GM19452 (cell line): Measurements from ENCODE around the gene OTUD7B.
"Not testable (repeated sequence)": the region's sequence is repeated elsewhere in the genome, so short reads cannot be mapped to it uniquely, and the experiment has no call there.

Experiments used
- ATAC-seq: cut with Tn5 transposase; IDR thresholded peaks from one replicate; pipeline ENCODE4 v1.9.1; 2021; ENCODE audit not compliant: unreplicated experiment

Gene OTUD7B

GRCh38 chr1:149957548-149957947, 53.0 kb downstream of the OTUD7B start:
- ATAC-seq: not testable (repeated sequence)

- ATAC-seq: no peak
Observed at GRCh38 chr1:149949911-149950310, 60.6 kb downstream of the OTUD7B start.

- ATAC-seq: no peak
Observed at GRCh38 chr1:149945206-149945605, 65.3 kb downstream of the OTUD7B start.

- no peak for ATAC-seq
Observed at GRCh38 chr1:149942885-149943284, 67.6 kb downstream of the OTUD7B start.

- ATAC-seq: no peak
Observed at GRCh38 chr1:149942207-149942606, 68.3 kb downstream of the OTUD7B start.

- no peak for ATAC-seq
Observed at GRCh38 chr1:149940427-149940826, 70.1 kb downstream of the OTUD7B start.

- not testable (repeated sequence) for ATAC-seq
Observed at GRCh38 chr1:149938668-149939003, 71.9 kb downstream of the OTUD7B start.

GRCh38 chr1:149937759-149938158, 72.8 kb downstream of the OTUD7B start:
- no peak for ATAC-seq

DNA sequence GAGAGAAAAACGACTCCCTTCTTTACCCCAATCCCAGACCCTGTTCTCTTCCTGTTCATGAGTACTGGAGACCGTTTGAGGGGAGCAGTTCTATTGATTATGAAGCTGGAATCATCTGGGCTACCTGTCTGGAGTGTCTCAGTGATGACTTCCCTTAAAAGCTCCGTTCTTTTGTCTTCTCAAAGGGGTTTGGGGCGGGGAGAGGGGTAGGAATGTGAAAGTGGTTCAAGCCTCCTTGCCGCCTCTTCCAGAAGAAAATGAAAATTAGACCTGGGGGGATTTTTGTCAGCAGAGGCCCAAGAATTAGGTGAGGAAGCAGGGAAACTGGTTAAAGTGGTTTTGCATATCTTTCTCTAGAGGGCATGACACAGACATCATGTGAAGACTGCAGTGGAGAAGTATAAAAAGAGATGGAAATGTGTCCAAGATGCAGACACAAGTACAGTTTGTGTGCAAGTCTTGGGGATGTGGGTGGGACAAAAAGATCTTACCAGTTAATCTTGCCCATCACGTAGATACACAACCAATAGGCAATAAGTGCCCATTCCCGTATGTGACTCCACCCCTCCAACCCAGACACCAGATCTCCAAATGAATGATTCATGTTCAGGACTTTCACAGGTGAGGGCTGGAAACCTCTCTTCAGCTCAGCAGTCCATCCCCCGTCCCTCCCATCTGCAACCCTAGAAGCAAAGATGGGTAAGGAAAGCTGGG, 73.4 kb downstream of the OTUD7B start:
- no peak for ATAC-seq

DNA sequence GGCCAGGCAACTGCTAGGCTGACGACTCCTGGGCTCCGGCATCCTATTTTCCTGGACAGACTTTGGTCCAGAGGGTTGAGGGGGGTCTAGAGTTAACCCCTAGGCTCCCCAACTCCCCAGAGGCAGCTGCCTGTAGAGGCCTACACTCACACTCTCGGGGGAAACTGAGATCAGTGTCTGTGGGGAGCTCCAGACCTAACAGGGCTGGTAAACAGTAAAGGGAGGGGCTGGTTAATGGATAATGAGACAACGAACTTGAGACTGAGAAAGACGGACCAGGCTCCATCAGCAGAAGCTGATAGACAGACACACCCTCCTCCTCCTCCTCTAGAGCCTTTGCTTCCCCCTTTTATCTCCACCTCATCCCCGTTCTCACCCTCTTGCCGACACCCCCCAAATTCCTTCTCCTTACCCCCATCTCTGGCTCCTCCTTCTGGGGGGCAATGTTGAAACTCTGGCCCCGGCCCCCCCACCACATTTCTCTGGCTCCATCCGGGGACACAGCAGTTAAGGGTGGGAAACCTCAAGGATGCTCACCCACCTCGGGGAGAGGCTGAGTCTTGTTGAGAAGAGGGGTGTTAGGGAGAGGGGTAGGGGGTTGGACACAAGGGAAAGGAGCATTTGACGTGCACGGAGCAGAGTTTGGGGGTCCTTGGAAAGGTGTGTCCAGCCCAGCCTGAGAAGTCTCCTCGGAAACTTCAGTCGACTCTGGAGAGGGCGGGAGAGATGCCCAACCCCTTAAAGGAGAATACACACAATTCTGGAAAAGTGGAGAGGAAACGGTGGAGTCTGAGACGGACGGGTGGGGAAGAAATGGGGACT, 74.1 kb downstream of the OTUD7B start, which contains the start of gene MTMR11:
TSS of gene MTMR11 (minus strand) at position 710 of the 822 bp plus-strand sequence. CDS start at position 478, 232 bp downstream.
- no peak for ATAC-seq

GRCh38 chr1:149934356-149934755, 76.2 kb downstream of the OTUD7B start:
- no peak for ATAC-seq

GRCh38 chr1:149933208-149933607, 77.3 kb downstream of the OTUD7B start:
- ATAC-seq: no peak

DNA sequence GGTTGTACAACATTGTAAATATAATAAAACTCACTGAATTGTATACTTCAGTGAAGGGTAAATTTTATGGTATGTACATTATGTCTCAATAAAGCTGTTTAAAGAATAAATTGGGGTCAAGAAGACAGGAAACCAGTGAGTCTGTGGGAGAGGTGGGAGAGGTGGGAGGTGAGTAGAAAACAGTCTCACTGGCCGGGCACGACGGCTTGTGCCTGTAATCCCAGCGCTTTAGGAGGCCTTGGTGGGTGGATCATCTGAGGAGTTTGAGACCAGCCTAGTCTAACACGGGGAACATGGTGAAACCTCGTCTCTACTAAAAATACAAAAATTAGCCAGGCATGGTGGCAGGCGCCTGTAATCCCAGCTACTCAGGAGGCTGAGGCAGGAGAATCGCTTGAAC, 78.1 kb downstream of the OTUD7B start:
- ATAC-seq: no peak

DNA sequence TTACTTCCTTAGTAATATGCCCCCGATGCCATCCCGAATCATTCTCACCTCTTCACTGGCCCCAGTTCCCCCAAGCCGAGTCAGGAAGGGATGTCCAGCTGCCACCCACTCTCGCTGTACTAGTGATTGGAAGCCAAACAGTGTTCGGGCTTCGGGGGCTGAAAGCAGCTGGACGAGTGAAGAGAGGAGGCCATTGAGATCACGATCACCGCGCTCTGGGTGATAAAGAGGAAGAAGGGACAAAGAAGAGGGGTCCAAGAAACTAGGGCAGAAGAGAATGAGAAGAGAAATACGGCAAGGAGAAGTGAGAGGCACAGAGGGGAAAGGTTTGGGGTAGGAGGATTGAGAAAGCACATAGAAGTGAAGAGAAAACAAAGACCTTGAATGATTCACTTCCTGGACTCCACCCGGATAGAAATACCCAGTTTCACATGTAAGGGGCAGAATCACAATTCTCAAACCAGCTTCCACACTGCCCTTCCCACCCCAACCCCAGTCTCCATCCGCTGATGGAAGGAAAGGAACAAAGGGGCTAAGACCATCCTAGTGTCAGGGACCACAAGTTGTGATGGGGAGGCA, 79.2 kb downstream of the OTUD7B start:
- ATAC-seq: no peak

DNA sequence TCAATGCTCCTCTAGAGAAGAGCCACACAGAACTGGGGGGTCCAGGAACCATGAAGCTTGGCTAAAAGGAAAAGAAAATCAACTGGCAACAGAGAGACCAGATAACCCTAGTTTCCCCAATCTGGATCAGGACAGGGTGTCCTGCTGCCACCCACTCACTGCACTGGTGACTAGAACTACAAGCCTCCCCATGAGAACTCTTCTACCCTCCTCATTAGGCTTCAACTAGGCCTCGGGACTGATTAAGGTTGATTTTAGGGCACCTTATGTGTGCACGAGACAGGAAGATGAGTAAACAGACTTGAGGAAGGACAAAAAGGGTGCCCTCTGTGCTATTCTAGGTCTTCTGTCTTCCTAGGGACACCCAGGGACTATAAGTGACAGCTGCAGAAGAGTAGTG, 80.7 kb downstream of the OTUD7B start:
- no peak for ATAC-seq

GRCh38 chr1:149928401-149928724, 82.2 kb downstream of the OTUD7B start:
- no peak for ATAC-seq

DNA sequence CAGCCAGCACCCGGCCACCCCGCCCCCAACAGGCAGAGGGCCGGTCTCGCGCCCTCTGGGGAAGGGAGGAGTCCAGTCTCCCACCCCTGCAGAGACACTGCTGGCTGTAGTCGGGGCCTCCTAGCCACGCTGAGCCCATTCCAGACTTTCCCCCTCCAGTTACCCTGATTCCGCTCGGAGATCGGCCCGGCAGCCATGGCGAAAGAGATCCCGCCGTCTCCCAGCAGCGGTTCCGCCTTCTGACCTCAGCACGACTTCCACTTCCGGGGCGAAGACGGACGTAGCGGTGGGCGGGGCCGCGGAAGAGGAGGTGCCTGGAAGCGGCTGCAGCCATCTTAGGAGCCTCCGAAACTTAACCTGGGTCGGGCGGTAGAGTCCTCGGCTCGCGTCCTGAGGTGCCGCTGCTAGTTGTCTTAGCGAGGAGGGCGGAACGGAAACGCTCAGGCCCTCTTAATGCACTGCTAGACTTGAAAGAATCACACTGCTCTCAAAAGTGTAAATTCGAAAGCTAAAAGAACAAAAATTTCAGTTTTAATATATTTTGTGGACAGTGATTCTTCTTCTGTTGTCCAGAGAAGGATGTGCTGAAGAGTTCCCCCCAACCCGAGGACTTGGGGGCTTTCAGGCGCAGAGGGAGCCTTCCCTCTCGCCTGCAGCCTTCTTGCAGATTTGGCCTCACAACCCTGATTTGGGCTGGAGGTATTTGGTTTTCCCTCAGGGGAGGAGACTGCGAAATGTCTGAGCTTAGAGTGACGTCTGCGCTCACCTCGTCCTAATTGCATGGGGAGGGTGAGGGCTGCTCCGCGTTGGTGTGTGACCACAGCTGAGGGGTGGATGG, 82.7 kb downstream of the OTUD7B start, which contains the start of gene SF3B4:
TSS of gene SF3B4 (minus strand) at position 241 of the 838 bp plus-strand sequence. CDS start at position 197, 44 bp downstream.
- ATAC-seq: peak; percentile 95

- no peak for ATAC-seq
Observed at GRCh38 chr1:149927056-149927562, 83.4 kb downstream of the OTUD7B start.

DNA sequence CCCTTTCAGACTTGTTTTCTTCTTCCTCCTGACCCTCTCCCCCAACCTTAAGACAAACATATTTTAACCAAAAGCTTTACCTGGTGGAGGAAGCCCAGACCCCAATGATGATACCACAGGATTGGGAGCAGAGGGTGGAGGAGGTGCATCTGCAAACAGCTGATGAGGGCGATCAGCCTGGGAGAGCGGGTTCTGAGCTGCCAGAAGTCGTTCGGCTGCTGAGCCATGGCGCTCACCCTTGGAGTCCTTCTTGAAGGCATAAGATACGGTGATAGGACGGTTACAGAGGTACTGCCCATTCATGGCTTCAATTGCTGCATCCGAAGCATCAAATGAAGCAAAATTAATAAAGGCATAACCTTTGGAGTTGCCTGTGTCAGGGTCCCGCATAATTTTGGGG, 84.2 kb downstream of the OTUD7B start:
- ATAC-seq: no peak

DNA sequence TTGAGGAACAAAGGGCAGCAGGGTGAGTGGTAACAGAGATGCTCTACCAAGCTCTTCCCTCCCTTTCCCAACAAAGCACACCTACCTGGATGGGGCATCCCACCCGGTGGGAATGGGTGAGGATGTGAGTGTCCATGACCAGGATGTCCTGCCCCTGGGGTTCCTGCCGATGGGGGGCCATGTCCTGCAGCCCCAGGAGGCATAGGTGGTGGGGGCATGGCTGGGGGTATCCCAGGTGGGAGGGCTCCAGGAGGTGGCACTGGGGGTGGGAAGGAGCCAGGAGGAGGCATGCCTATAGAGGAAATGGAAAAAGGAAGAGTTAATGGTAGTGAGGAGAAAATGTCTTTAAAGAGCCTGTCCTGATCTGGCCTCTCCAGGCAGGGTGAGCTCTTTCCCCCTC, 84.8 kb downstream of the OTUD7B start:
- ATAC-seq: no peak

DNA sequence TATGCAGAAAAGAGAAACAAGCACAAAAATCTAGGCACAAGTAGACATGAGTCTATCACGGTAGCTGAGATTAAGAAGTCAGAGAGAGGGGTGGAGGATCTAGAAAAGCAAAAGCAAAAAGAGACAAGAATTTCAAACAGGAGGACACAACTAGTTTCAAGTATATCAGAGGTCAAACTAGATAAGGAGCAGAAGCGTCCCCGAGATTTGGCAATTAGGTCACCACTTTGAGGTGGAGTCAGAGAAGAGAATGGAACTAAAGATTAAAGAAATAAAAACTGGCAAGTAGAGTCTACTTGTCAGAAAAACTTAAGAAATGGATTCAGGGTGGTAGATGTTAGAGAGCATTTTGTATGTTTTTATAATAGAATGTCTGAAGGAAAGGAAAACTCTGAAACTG, 85.2 kb downstream of the OTUD7B start:
- ATAC-seq: no peak
